RWPE2 (cell line): ENCODE results near the gene TACC2.
A peak's percentile ranks its signal among the peaks of the same experiment; 100 is the strongest.

Experiments used
- ATAC-seq: fragments of 200-7000 bp; cut with Tn5 transposase; 3 replicates; pipeline ENCODE4 v1.9.1; 2021; ENCODE audit warnings: low read depth
- DNase-seq: peaks from one replicate; pipeline ENCODE4 v3.0.0-alpha.2; 2020; ENCODE audit warnings: low spot score
- H3K27ac ChIP-seq: fragments of 450-650 bp; 2 replicates; pipeline ENCODE4 v1.5.1; 2017; ENCODE audit warnings: mild to moderate bottlenecking; ENCODE audit not compliant: poor library complexity, severe bottlenecking
- H3K27me3 ChIP-seq: fragments of 250-450 bp; sonication (Bioruptor Pico); 2 replicates; pipeline ENCODE4 v1.5.1; 2021; ENCODE audit warnings: mild to moderate bottlenecking, moderate library complexity; ENCODE audit not compliant: insufficient read depth, poor library complexity, severe bottlenecking
- H3K36me3 ChIP-seq: fragments of 250-450 bp; sonication (Bioruptor Pico); 2 replicates; pipeline ENCODE4 v1.5.1; 2020; ENCODE audit warnings: low read depth, mild to moderate bottlenecking, moderate library complexity
- H3K4me1 ChIP-seq: fragments of 250-450 bp; sonication (Bioruptor Pico); 2 replicates; pipeline ENCODE4 v1.5.1; 2021; ENCODE audit warnings: mild to moderate bottlenecking, moderate library complexity; ENCODE audit not compliant: insufficient read depth, poor library complexity, severe bottlenecking
- H3K4me3 ChIP-seq: fragments of 250-450 bp; sonication (Bioruptor Pico); 2 replicates; pipeline ENCODE4 v1.5.1; 2021; ENCODE audit warnings: mild to moderate bottlenecking, moderate library complexity; ENCODE audit not compliant: severe bottlenecking
- H3K9me3 ChIP-seq: fragments of 250-450 bp; sonication (Bioruptor Pico); 2 replicates; pipeline ENCODE4 v1.5.1; 2021; ENCODE audit warnings: mild to moderate bottlenecking, moderate library complexity; ENCODE audit not compliant: severe bottlenecking
- CTCF ChIP-seq: fragments of 450-650 bp; IDR thresholded peaks from one replicate; pipeline ENCODE4 v1.5.1; 2017; ENCODE audit warnings: mild to moderate bottlenecking, moderate library complexity; ENCODE audit not compliant: poor library complexity, severe bottlenecking

TACC2 gene

GRCh38 chr10:122288917-122289316, 300.0 kb downstream of the TACC2 start:
- no peaks in the 10 kb centered on the region for H3K36me3 ChIP-seq
- no peaks in the 10 kb centered on the region for H3K9me3 ChIP-seq
- no peak for TF ChIP-seq CTCF
- no peak for ATAC-seq
- no peaks in the 10 kb centered on the region for H3K27me3 ChIP-seq
- H3K4me1 ChIP-seq = peaks cover 16% of the 10 kb centered on the region
- DNase-seq = peak; percentile 16
- no peak overlapping the region for H3K4me3 ChIP-seq
- no peak overlapping the region for H3K27ac ChIP-seq

GRCh38 chr10:122290334-122290733, 301.4 kb downstream of the TACC2 start:
- H3K27me3 ChIP-seq = no peaks in the 10 kb centered on the region
- ATAC-seq (no peak), DNase-seq (peak; percentile 26)
- H3K36me3 ChIP-seq = no peaks in the 10 kb centered on the region
- TF ChIP-seq CTCF = no peak
- peaks cover 30% of the 10 kb centered on the region for H3K4me1 ChIP-seq
- no peak overlapping the region for H3K27ac ChIP-seq
- H3K9me3 ChIP-seq = no peaks in the 10 kb centered on the region
- H3K4me3 ChIP-seq = no peak overlapping the region

- H3K4me1 ChIP-seq = peaks cover 31% of the 10 kb centered on the region
- no peak for ATAC-seq
- H3K27ac ChIP-seq = no peak overlapping the region
- no peaks in the 10 kb centered on the region for H3K9me3 ChIP-seq
- H3K4me3 ChIP-seq = no peak overlapping the region
- TF ChIP-seq CTCF = no peak
- no peaks in the 10 kb centered on the region for H3K27me3 ChIP-seq
- no peaks in the 10 kb centered on the region for H3K36me3 ChIP-seq
- peak; percentile 47 for DNase-seq
Measured at GRCh38 chr10:122290833-122291532, 302.0 kb downstream of the TACC2 start.

- ATAC-seq (no peak), DNase-seq (no peak)
- no peak for TF ChIP-seq CTCF
- Histone ChIP-seq H3K36me3 (no peaks in the 10 kb centered on the region), H3K4me1 (peaks cover 29% of the 10 kb centered on the region), H3K27ac (no peak overlapping the region), H3K9me3 (no peaks in the 10 kb centered on the region), H3K4me3 (no peak overlapping the region), H3K27me3 (no peaks in the 10 kb centered on the region)
Measured at GRCh38 chr10:122291739-122292138, 302.8 kb downstream of the TACC2 start.

- H3K27me3 ChIP-seq = no peaks in the 10 kb centered on the region
- H3K36me3 ChIP-seq = no peaks in the 10 kb centered on the region
- no peak for DNase-seq
- TF ChIP-seq CTCF = no peak
- no peaks in the 10 kb centered on the region for H3K9me3 ChIP-seq
- no peak for ATAC-seq
- H3K27ac ChIP-seq = peak overlapping the region; percentile 64
- peaks cover 24% of the 10 kb centered on the region for H3K4me1 ChIP-seq
- H3K4me3 ChIP-seq = no peak overlapping the region
Measured at GRCh38 chr10:122292376-122292775, 303.4 kb downstream of the TACC2 start.
